ENCODE results near the gene AHNAK2. TPM values are rescaled to one million over a fixed set of nuclear protein-coding genes. Genes with fewer than 3 reads are reported as not detected.
"Not testable (repeated sequence)": the region's sequence is repeated elsewhere in the genome, so short reads cannot be mapped to it uniquely, and the experiment has no call there.

The AHNAK2 gene
- total RNA-seq, 2 donors from 2014 or later: 5.1 to 21.5 TPM

DNA sequence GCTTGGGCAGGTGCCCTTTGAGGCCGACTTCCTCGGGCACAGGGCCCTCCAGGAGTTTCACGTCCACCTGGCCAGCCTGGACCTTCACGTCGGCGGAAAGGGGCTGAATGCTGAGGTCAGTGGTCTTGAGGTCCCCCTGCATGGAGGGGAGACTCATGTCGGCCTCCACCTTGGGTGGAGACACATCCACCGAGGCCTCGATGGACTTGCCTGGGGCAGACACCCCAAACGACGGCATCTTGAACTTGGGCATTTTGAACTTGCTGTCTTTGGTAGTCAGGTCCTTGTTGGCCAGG, 29.5 kb downstream of the AHNAK2 start:
- no peaks in the 10 kb centered on the region for H3K9me3 ChIP-seq
- TF ChIP-seq, protein P1, sequence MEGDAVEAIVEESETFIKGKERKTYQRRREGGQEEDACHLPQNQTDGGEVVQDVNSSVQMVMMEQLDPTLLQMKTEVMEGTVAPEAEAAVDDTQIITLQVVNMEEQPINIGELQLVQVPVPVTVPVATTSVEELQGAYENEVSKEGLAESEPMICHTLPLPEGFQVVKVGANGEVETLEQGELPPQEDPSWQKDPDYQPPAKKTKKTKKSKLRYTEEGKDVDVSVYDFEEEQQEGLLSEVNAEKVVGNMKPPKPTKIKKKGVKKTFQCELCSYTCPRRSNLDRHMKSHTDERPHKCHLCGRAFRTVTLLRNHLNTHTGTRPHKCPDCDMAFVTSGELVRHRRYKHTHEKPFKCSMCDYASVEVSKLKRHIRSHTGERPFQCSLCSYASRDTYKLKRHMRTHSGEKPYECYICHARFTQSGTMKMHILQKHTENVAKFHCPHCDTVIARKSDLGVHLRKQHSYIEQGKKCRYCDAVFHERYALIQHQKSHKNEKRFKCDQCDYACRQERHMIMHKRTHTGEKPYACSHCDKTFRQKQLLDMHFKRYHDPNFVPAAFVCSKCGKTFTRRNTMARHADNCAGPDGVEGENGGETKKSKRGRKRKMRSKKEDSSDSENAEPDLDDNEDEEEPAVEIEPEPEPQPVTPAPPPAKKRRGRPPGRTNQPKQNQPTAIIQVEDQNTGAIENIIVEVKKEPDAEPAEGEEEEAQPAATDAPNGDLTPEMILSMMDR (IDR thresholded peaks at IDR 0.05): no peak
- H3K4me3 ChIP-seq: no peak overlapping the region
- no peaks in the 10 kb centered on the region for H3K4me1 ChIP-seq
- no peaks in the 10 kb centered on the region for H3K36me3 ChIP-seq
- DNase-seq: no peak
- no peak overlapping the region for H3K27ac ChIP-seq
- intact Hi-C loops (cut with DNase I): no loop called here
- H3K9ac ChIP-seq (ENCODE audit: low read depth in 2 of 2, low read length in 2 of 2): no peak overlapping the region
- H3K27me3 ChIP-seq: no peaks in the 10 kb centered on the region

DNA sequence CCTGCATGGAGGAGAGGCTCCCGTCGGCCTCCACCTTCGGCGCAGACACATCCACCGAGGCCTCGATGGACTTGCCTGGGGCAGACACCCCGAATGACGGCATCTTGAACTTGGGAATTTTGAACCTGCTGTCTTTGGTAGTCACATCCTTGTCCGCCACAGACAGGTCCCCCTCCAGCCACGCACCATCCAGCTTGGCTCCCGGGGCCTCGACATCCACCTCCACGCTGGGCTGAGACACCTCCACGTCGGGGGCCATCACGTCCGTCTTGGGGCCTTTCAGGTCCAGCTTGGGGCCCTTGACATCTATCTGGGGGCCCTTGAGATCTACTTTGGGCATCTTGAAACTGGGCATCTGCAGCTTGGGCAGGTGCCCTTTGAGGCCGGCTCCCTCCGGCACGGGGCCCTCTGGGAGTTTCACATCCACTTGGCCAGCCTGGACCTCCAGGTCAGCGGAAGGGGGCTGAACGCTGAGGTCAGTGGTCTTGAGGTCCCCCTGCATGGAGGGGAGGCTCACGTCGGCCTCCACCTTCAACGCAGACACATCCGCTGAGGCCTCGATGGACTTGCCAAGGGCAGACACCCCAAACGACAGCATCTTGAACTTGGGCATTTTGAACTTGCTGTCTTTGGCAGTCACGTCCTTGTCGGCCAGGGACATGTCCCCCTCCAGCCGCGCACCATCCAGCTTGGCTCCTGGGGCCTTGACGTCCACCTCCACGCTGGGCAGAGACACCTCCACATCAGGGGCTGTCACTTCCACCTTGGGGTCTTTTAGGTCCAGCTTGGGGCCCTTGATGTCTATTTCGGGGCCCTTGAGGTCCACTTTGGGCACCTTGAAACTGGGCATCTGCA, 30.1 kb downstream of the AHNAK2 start:
- intact Hi-C loops (cut with DNase I); H3K9me3 ChIP-seq; H3K36me3 ChIP-seq; H3K4me3 ChIP-seq; H3K27ac ChIP-seq; H3K27me3 ChIP-seq; H3K4me1 ChIP-seq; H3K9ac ChIP-seq (ENCODE audit: low read depth in 2 of 2, low read length in 2 of 2); DNase-seq: not testable (repeated sequence)

DNA sequence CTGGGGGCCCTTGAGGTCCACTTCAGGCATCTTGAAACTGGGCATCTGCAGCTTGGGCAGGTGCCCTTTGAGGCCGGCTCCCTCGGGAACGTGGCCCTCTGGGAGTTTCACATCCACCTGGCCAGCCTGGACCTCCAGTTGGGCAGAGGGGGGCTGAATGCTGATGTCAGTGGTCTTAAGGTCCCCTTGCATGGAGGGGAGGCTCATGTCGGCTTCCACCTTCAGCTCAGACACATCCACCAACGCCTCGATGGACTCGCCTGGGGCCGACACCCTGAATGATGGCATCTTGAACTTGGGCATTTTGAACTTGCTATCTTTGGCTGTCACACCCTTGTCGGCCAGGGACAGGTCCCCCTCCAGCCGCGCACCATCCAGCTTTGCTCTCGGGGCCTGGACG, 31.0 kb downstream of the AHNAK2 start:
- DNase-seq; H3K9me3 ChIP-seq; H3K9ac ChIP-seq (ENCODE audit: low read depth in 2 of 2, low read length in 2 of 2); H3K27me3 ChIP-seq; H3K27ac ChIP-seq; H3K36me3 ChIP-seq; H3K4me3 ChIP-seq; H3K4me1 ChIP-seq; intact Hi-C loops (cut with DNase I): not testable (repeated sequence)

DNA sequence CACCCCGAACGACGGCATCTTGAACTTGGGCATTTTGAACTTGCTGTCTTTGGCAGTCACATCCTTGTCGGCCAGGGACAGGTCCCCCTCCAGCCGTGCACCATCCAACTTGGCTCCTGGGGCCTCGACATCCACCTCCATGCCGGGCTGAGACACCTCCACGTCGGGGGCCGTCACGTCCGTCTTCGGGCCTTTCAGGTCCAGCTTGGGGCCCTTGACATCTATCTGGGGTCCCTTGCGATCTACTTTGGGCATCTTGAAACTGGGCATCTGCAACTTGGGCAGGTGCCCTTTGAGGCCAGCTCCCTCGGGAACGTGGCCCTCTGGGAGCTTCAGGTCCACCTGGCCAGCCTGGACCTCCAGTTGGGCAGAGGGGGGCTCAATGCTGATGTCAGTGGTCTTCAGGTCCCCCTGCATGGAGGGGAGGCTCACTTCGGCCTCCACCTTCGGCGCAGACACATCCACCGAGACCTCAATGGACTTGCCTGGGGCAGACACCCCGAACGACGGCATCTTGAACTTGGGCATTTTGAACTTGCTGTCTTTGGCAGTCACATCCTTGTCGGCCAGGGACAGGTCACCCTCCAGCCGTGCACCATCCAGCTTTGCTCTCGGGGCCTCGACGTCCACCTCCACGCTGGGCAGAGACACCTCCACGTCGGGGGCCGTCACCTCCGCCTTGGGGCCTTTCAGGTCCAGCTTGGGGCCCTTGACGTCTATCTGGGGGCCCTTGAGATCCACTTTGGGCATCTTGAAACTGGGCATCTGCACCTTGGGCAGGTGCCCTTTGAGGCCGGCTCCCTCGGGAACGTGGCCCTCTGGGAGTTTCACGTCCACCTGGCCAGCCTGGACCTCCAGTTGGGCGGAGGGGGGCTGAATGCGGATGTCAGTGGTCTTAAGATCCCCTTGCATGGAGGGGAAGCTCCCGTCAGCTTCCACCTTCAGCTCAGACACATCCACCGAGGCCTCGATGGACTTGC, 31.9 kb downstream of the AHNAK2 start:
- DNase-seq; H3K27ac ChIP-seq; H3K4me3 ChIP-seq; H3K9ac ChIP-seq (ENCODE audit: low read depth in 2 of 2, low read length in 2 of 2); H3K9me3 ChIP-seq; H3K27me3 ChIP-seq; intact Hi-C loops (cut with DNase I); H3K36me3 ChIP-seq; H3K4me1 ChIP-seq: not testable (repeated sequence)

DNA sequence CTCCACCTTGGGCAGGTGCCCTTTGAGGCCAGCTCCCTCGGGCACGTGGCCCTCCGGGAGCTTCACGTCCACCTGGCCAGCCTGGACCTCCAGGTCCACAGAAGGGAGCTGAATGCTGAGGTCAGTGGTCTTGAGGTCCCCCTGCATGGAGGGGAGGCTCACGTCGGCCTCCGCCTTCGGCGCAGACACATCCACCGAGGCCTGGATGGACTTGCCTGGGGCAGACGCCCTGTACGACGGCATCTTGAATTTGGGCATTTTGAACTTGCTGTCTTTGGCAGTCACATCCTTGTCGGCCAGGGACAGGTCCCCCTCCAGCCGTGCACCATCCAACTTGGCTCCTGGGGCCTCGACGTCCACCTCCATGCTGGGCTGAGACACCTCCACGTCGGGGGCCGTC, 32.9 kb downstream of the AHNAK2 start:
- H3K9ac ChIP-seq (ENCODE audit: low read depth in 2 of 2, low read length in 2 of 2); H3K27me3 ChIP-seq; H3K27ac ChIP-seq; H3K4me3 ChIP-seq; DNase-seq; H3K36me3 ChIP-seq; H3K4me1 ChIP-seq; intact Hi-C loops (cut with DNase I); H3K9me3 ChIP-seq: not testable (repeated sequence)

DNA sequence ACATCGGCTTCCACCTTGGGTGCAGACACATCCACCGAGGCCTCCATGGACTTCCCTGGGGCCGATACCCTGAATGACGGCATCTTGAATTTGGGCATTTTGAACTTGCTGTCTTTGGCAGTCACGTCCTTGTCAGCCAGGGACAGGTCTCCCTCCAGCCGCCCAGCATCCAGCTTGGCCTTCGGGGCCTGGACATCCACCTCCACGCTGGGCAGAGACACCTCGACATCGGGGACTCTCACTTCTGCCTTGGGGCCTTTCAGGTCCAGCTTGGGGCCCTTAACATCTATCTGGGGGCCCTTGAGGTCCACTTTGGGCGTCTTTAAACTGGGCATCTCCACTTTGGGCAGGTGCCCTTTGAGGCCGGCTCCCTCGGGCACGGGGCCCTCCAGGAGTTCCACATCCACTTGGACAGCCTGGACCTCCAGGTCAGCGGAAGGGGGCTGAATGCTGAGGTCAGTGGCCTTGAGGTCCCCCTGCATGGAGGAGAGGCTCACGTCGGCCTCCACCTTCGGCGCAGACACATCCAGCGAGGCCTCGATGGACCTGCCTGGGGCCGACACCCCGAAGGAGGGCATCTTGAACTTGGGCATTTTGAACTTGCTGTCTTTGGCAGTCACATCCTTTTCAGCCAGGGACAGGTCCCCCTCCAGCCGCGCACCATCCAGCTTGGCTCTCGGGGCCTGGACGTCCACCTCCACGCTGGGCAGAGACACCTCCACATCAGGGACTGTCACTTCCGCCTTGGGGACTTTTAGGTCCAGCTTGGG, 33.6 kb downstream of the AHNAK2 start:
- intact Hi-C loops (cut with DNase I); H3K36me3 ChIP-seq; H3K4me3 ChIP-seq; H3K9me3 ChIP-seq; H3K27ac ChIP-seq; H3K4me1 ChIP-seq; H3K27me3 ChIP-seq; H3K9ac ChIP-seq (ENCODE audit: low read depth in 2 of 2, low read length in 2 of 2); DNase-seq: not testable (repeated sequence)

DNA sequence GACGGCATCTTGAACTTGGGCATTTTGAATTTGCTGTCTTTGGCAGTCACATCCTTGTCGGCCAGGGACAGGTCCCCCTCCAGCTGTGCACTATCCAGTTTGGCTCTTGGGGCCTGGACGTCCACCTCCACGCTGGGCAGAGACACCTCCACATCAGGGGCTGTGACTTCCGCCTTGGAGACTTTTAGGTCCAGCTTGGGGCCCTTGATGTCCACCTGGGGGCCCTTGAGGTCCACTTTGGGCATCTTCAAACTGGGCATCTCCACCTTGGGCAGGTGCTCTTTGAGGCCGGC, 34.2 kb downstream of the AHNAK2 start:
- H3K9ac ChIP-seq (ENCODE audit: low read depth in 2 of 2, low read length in 2 of 2); DNase-seq; H3K36me3 ChIP-seq; H3K27ac ChIP-seq; H3K27me3 ChIP-seq; H3K4me1 ChIP-seq; intact Hi-C loops (cut with DNase I); H3K4me3 ChIP-seq; H3K9me3 ChIP-seq: not testable (repeated sequence)

DNA sequence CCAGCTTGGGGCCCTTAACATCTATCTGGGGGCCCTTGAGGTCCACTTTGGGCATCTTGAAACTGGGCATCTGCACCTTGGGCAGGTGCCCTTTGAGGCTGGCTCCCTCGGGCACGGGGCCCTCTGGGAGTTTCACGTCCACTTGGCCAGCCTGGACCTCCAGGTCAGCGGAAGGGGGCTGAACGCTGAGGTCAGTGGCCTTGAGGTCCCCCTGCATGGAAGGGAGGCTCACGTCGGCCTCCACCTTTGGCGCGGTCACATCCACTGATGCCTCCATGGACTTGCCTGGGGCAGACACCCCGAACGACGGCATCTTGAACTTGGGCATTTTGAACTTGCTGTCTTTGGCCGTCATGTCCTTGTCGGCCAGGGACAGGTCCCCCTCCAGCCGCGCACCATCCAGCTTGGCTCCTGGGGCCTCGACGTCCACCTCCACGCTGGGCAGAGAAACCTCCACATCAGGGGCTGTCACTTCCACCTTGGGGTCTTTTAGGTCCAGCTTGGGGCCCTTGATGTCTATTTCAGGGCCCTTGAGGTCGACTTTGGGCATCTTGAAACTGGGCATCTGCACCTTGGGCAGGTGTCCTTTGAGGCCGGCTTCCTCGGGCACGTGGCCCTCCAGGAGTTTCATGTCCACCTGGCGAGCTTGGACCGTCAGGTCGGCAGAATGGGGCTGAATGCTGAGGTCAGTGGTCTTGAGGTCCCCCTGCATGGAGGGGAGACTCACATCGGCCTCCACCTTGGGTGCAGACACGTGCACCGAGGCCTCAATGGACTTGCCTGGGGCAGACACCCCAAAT, 34.8 kb downstream of the AHNAK2 start:
- H3K9me3 ChIP-seq; H3K27me3 ChIP-seq; H3K4me1 ChIP-seq; H3K36me3 ChIP-seq; intact Hi-C loops (cut with DNase I); H3K9ac ChIP-seq (ENCODE audit: low read depth in 2 of 2, low read length in 2 of 2); H3K27ac ChIP-seq; H3K4me3 ChIP-seq; DNase-seq: not testable (repeated sequence)

All from colonic mucosa (tissue), 4 donors.